DOHH2 (cell line): ENCODE results near the gene PCDH9.

ENCODE experiments used
- H3F3A ChIP-seq: fragments of 200-600 bp; sonication (generic), shearing (Covaris generic); 2 replicates; pipeline ENCODE4 v1.6.0; 2016; ENCODE audit warnings: antibody characterized with exemption, mild to moderate bottlenecking; ENCODE audit not compliant: control insufficient read depth, insufficient read depth
- H3K27ac ChIP-seq: fragments of 200-600 bp; sonication (generic); 2 replicates; pipeline ENCODE4 v1.5.1; 2014; ENCODE audit warnings: low read depth, mild to moderate bottlenecking, low read length, moderate library complexity
- H3K27me3 ChIP-seq: fragments of 200-600 bp; sonication (generic); 2 replicates; pipeline ENCODE4 v1.6.1; 2014; ENCODE audit warnings: mild to moderate bottlenecking, low read length, mixed read lengths; ENCODE audit not compliant: control insufficient read depth
- H3K36me3 ChIP-seq: fragments of 200-600 bp; sonication (generic); 2 replicates; pipeline ENCODE4 v1.6.1; 2014; ENCODE audit warnings: mild to moderate bottlenecking, low read length, moderate library complexity, mixed read lengths; ENCODE audit not compliant: control insufficient read depth
- H3K4me1 ChIP-seq: fragments of 200-600 bp; sonication (generic); 2 replicates; pipeline ENCODE4 v1.6.1; 2014; ENCODE audit warnings: mild to moderate bottlenecking, low read length, mixed read lengths; ENCODE audit not compliant: control insufficient read depth
- H3K4me2 ChIP-seq: fragments of 200-600 bp; sonication (generic); 2 replicates; pipeline ENCODE4 v1.6.0; 2014; ENCODE audit warnings: mild to moderate bottlenecking, low read length, moderate library complexity
- H3K4me3 ChIP-seq: fragments of 200-600 bp; sonication (generic); 2 replicates; pipeline ENCODE4 v1.5.1; 2014; ENCODE audit warnings: mild to moderate bottlenecking, low read length, mixed read lengths
- H3K79me2 ChIP-seq: fragments of 200-600 bp; sonication (generic); 2 replicates; pipeline ENCODE4 v1.6.1; 2014; ENCODE audit warnings: mild to moderate bottlenecking, low read length, mixed read lengths; ENCODE audit not compliant: control insufficient read depth
- H3K9me2 ChIP-seq: fragments of 200-600 bp; sonication (generic); replicated peaks from 2 replicates; pipeline ENCODE4 v1.6.1; 2014; ENCODE audit warnings: mild to moderate bottlenecking, low read length, mixed read lengths; ENCODE audit not compliant: control insufficient read depth
- H3K9me3 ChIP-seq: fragments of 200-600 bp; sonication (generic); 2 replicates; pipeline ENCODE4 v1.6.1; 2014; ENCODE audit warnings: antibody characterized with exemption, low read length, mixed read lengths; ENCODE audit not compliant: control insufficient read depth, insufficient read depth
- H4K20me1 ChIP-seq: fragments of 200-600 bp; sonication (generic); 2 replicates; pipeline ENCODE4 v1.6.0; 2014; ENCODE audit warnings: low read depth, mild to moderate bottlenecking, antibody characterized with exemption, low read length, moderate library complexity; ENCODE audit not compliant: control insufficient read depth, insufficient read depth
- EZH2phosphoT487 ChIP-seq: fragments of 200-600 bp; sonication (generic); IDR thresholded peaks from 2 replicates; pipeline ENCODE4 v1.6.1; 2017; ENCODE audit warnings: borderline replicate concordance, mild to moderate bottlenecking, antibody characterized with exemption, low read length, moderate library complexity, mixed read lengths
- TF ChIP-seq, protein P1 (sequence below): fragments of 200-600 bp; sonication (generic); IDR thresholded peaks from one replicate; pipeline ENCODE4 v1.5.1; 2014; ENCODE audit warnings: antibody characterized with exemption, mild to moderate bottlenecking, low read depth, low read length; ENCODE audit not compliant: poor library complexity, severe bottlenecking

The PCDH9 gene

DNA sequence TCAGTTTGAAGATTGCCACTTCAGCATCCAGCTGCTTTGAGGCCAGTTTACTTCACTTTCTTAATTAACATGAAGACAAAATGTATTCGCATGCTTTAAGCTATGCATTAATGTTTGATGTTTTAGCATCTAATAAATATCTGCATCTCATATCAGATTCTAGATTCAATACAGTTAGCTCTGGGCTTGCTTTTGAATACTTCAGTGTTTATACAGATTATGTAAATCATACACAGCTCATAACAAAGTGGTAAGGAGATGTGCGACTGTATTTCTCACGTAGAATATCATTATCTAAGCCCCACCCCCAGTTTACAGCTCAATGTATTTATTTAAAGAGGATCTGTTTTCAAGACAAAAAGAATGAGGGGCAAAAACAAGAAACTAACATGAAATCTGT, 770.5 kb downstream of the PCDH9 start:
- H3K27me3 ChIP-seq: no peaks in the 10 kb centered on the region
- H3K9me2 ChIP-seq: no peaks in the 10 kb centered on the region
- H3K27ac ChIP-seq: no peak overlapping the region
- H3K79me2 ChIP-seq: no peaks in the 10 kb centered on the region
- H4K20me1 ChIP-seq: no peaks in the 10 kb centered on the region
- H3K4me1 ChIP-seq: no peaks in the 10 kb centered on the region
- no peaks in the 10 kb centered on the region for H3K36me3 ChIP-seq
- no peaks in the 10 kb centered on the region for H3F3A ChIP-seq
- H3K4me3 ChIP-seq: no peak overlapping the region
- no peaks in the 10 kb centered on the region for H3K9me3 ChIP-seq
- TF ChIP-seq EZH2phosphoT487: no peak
- TF ChIP-seq, protein P1, sequence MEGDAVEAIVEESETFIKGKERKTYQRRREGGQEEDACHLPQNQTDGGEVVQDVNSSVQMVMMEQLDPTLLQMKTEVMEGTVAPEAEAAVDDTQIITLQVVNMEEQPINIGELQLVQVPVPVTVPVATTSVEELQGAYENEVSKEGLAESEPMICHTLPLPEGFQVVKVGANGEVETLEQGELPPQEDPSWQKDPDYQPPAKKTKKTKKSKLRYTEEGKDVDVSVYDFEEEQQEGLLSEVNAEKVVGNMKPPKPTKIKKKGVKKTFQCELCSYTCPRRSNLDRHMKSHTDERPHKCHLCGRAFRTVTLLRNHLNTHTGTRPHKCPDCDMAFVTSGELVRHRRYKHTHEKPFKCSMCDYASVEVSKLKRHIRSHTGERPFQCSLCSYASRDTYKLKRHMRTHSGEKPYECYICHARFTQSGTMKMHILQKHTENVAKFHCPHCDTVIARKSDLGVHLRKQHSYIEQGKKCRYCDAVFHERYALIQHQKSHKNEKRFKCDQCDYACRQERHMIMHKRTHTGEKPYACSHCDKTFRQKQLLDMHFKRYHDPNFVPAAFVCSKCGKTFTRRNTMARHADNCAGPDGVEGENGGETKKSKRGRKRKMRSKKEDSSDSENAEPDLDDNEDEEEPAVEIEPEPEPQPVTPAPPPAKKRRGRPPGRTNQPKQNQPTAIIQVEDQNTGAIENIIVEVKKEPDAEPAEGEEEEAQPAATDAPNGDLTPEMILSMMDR: no peak
- no peak overlapping the region for H3K4me2 ChIP-seq

DNA sequence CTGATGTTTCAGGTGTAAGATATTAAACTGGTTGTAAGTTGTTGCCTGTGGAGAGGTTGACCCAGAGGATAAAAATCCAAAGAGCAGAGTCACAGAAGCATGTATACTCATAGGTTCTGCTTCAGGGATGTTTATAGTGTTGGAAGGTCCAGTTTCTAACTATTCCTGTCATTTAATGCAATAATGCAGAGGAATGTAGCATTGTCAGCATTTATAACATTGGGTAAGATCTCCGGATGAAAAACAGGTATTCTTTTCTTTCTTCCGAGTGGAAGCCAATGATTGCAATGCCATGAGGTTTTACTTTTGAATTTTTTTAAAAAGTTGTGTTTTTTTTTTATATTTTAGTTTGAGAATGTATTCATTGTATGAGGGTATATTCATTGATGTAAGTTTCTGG, 771.0 kb downstream of the PCDH9 start:
- Histone ChIP-seq H3K4me2 (no peak overlapping the region), H3K36me3 (no peaks in the 10 kb centered on the region), H3K9me2 (no peaks in the 10 kb centered on the region), H3K79me2 (no peaks in the 10 kb centered on the region), H3K27me3 (no peaks in the 10 kb centered on the region), H3K27ac (no peak overlapping the region), H4K20me1 (no peaks in the 10 kb centered on the region), H3K4me1 (no peaks in the 10 kb centered on the region), H3K9me3 (no peaks in the 10 kb centered on the region), H3K4me3 (no peak overlapping the region), H3F3A (no peaks in the 10 kb centered on the region)
- TF ChIP-seq, protein P1: no peak

DNA sequence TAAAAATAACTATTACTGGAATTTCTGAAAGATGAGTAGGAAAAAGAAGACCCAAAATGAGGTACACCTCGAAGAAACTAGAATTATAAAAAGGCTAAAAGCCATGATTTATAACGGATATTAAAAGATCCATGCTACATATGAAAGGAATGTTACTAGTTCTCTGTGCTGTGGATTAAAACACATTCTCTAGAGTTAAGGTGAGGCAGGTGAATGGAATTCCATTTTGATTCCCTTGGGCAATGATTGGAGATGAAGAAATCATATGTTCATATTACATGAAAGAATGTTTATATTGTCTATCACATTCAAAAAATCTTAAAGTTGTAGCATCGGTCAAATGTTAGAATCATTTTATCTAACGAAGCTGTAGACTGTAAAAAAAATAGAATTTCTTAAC, 783.7 kb downstream of the PCDH9 start:
- Histone ChIP-seq H4K20me1 (no peaks in the 10 kb centered on the region), H3F3A (no peaks in the 10 kb centered on the region), H3K36me3 (no peaks in the 10 kb centered on the region), H3K4me2 (no peak overlapping the region), H3K4me1 (no peaks in the 10 kb centered on the region), H3K27ac (no peak overlapping the region), H3K9me2 (no peaks in the 10 kb centered on the region), H3K4me3 (no peak overlapping the region), H3K27me3 (no peaks in the 10 kb centered on the region), H3K79me2 (no peaks in the 10 kb centered on the region), H3K9me3 (no peaks in the 10 kb centered on the region)
- TF ChIP-seq EZH2phosphoT487: no peak
- TF ChIP-seq, protein P1: no peak

DNA sequence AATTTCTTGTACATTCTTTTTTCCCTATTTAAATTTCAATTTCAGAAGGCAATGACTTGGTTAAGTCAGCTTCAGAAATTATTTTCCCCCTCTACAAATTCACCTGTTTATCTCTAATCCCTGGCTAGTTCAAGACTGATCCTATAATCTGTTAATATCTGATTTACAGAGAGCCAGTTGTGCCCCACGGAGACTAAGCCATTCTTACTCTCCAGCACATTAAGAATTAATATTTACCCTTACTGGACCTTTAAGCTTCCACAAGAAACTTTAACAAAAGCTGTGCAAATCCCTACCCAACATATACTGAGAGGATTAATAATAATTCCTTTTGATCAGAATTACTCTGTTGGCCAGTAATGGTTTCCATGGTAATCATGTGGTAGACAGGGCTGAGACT, 786.2 kb downstream of the PCDH9 start:
- Histone ChIP-seq H4K20me1 (no peaks in the 10 kb centered on the region), H3K9me3 (no peaks in the 10 kb centered on the region)

More for the DNA sequence above, 786.2 kb downstream of the PCDH9 start:
- H3K4me1 ChIP-seq: no peaks in the 10 kb centered on the region
- H3K27me3 ChIP-seq: no peaks in the 10 kb centered on the region
- H3K4me2 ChIP-seq: no peak overlapping the region
- H3K36me3 ChIP-seq: no peaks in the 10 kb centered on the region
- H3K4me3 ChIP-seq: no peak overlapping the region
- H3K79me2 ChIP-seq: no peaks in the 10 kb centered on the region
- no peaks in the 10 kb centered on the region for H3F3A ChIP-seq
- no peak for TF ChIP-seq EZH2phosphoT487
- TF ChIP-seq, protein P1: no peak
- H3K9me2 ChIP-seq: no peaks in the 10 kb centered on the region
- no peak overlapping the region for H3K27ac ChIP-seq
